NCI-H526 treated with DMSO at 0.1 percent for 48 hours (cell line): ENCODE results near the gene MPZL2.

ENCODE experiments used
- DNase-seq: peaks from one replicate; lab custom pipeline; 2025; lab: John Stamatoyannopoulos, UW

Gene MPZL2

DNA sequence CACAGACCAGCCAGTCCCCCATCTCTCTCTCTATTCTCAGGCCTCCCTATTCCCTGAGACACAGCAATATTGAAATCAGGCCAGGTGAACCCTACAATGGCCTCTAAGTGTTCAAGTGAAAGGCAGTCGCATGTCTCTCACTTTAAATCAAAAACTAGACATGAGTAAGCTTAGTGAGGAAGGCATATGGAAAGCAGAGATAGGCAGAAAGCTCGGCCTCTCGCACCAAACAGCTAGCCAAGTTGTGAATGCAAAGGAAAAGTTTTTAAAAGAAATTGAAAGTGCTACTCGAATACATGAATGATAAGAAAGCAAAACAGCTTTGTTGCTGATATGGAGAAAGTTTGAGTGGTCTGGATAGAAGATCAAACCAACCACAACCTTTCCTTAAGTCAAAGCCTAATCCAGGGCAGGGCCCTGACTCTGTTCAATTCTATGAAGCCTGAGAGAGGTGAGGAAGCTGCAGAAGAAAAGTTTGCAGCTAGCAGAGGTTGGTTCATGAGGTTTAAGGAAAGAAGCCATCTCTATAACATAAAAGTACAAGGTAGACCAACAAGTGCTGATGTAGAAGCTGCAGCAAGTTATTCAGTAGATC, 19.8 kb upstream of the MPZL2 start:
- no peak for DNase-seq

DNA sequence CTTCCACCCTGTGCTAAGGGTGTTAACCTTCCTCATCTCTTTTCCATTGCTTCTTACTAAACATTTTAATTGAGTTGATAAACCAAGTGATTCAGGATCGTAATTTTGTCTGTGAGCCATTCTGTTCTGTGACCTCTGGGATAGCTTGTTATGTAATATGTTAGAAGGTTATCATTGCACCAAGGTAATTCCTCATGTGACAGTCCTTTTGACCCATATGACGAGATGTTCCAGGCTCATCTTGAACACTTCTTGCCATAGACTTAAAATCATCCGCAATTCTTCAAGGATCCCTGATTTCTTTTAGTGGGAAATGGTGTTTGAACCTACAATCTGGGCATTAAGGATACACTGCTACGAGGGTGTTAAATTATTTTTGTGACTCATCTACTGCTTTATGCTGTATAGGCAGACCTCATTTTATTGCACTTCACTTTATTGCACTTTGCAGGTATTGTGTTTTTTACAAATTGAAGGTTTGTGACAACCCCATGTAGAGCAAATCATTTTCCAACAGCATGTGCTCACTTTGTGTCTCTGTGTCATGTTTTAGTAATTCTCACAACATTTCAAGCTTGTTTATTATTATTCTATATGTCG, 19.0 kb upstream of the MPZL2 start:
- DNase-seq: no peak

DNA sequence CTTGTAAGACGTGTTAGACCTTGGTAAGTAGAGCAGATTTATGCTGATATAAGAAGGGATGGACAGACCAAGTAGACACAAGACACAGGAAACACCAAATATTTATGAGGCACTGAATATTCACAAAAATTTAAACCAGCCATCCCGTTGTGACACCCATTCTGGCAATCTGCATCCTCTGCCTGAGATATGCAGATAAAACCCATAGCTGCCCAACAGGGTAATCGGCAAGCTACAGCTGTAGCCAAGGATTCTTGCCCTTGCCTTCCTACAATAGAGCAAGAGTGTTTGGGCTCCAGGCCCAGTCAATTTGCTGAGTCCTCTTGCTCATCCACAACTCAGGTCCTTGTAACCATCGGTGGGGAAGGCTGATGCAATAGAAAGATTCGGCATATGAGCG, 18.5 kb upstream of the MPZL2 start:
- DNase-seq: no peak

DNA sequence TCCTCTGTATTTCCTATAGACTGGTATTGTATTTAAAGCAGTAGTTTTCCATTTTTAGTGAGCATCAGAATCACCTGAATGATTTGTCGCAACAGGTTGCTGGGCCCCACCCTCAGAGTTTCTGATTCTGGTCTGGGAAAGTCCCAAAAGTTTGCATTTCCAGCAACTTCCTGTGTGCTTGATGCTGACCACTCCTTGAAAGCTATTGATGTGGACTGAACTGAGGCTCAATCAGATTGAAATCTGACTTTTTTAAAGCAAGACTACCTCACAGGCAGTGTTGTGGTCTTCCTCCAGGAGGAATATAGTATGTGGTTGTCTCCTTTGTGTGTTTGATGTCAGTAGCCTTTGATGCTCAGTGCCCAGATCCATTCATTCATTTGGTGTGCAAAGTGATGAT, 17.2 kb upstream of the MPZL2 start:
- DNase-seq: no peak

DNA sequence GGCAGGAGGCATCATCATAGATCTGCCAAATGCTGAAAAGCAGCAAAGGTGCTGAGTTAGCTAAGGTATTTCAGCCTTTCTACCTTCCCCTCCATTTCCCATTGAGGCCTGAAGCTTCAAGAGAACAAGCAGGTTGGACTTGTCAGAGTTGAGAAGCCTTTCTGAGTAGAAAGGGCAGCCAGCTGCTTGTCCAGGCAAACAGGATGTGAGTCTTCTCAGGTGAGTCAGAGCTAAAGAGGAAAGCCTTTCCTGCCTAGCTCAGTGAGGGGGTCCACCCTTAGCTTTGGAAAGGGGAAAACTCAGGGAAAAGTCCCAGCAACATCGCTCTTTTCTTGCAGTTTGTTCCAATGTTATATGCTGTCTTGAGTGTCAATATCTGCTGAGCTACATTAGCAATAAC, 13.2 kb upstream of the MPZL2 start:
- DNase-seq: no peak

DNA sequence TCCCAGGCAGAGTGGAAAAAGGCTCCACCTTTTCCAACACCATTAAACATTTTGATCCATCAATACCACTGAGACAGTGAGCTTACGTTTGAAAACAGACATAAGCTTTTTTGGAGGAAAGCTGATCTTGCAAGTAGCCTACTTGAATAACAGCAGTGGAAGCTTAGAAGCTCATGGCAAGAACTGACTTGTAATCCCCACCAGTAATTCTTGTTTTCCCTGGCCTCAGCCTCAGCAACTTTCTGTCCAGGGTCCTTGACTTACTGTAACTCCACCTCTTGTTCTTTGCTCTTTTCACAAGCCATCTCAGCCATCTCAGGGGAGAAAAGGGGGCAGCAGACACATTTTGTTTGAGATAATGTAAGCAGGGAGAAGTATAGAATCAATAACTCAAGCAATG, 12.3 kb upstream of the MPZL2 start:
- no peak for DNase-seq

DNA sequence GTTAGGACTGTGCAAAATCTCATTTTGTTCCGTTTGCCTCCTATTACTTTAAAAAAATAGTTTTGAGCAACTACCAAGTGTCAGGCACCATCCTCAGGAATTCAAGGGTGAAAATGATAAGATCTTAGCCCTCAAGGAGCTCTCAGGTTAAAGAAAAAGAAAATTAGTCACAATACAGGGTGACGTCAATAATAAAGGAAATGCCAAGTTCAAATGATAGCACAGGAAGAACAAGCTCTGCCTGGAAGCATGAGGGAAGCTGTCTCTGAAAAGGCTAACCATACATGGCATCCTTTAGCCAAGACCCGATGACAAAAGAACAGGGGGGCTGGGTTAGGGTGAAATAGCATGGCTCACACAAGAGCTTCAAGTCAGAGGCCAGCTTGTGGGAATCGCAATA, 11.1 kb upstream of the MPZL2 start:
- DNase-seq: no peak

DNA sequence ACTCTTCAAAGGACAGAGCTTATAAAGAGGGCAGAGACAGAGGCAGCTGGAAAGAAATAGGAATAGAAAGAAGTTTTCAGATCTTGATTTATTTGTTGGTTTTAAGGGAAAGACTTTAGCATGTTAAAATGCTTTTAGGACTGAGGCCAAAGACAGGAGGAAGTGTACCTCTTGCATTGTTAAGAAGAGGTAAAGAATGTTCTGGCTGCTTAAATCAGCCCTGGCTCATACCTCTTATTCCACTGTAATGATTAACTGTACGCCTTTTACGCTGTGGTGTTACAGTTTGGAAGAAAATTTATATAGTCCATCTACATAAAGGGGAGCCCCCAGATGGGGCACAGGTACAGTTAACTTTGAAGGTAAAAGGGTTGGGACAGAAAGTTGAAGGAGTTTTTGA, 10.1 kb upstream of the MPZL2 start:
- DNase-seq: no peak

DNA sequence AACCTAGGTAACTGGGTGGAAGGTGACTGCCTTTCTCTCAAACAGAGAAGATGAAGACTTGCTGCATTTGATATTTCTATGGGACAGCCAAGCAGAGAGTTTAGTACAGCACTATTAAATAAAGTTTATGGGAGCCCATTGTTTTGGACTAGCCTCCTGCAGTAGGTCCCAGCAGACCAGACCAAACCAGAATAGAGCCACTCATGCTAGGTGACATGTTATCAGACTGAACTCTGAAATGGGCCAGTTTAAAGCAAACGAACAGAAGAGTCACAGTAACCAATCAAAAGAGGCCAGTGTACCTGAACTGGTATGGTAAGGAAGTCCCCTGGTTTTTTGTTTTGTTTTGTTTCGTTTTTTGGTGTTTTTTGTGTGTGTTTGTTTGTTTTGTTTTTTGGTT, 7.9 kb upstream of the MPZL2 start:
- DNase-seq: no peak

DNA sequence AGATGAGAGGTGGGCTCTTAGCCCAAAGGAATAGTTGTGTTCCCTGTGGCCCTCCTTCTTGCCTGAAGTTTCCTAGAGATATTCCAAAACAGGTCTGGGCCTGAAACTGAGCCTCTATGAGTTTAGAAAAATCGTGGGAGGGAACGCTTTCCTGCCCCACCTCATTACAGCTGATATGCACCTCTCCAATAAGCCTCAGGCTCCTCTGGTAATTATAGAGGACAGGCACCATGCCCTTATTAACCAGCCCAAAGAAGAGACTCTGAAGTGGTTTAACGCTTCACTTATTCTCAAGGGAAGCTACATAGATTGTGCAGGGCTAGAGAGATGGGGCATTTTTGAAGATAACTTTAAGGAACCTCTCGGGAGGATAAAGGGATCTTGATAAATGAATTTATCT, 3.4 kb upstream of the MPZL2 start:
- no peak for DNase-seq

DNA sequence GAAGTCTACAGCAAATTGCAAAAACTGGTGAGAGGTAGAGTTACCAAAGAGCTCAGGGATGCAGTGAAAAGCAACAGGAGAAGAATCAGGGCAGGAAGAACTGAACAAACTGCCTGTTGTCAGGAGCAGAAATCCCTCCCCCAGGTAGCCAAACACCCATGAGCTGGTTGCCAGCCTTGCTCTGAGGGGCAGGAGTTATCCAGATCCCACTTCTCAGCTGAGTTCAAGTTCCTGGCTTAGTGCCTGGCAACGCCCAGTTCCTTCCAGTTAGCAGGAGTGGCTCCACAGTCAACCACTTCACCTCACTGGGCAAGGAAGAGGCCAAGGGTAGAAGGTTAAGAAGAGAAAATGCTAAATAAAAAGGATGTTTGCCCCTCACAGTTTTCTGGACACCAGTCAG, 1.9 kb upstream of the MPZL2 start:
- no peak for DNase-seq

DNA sequence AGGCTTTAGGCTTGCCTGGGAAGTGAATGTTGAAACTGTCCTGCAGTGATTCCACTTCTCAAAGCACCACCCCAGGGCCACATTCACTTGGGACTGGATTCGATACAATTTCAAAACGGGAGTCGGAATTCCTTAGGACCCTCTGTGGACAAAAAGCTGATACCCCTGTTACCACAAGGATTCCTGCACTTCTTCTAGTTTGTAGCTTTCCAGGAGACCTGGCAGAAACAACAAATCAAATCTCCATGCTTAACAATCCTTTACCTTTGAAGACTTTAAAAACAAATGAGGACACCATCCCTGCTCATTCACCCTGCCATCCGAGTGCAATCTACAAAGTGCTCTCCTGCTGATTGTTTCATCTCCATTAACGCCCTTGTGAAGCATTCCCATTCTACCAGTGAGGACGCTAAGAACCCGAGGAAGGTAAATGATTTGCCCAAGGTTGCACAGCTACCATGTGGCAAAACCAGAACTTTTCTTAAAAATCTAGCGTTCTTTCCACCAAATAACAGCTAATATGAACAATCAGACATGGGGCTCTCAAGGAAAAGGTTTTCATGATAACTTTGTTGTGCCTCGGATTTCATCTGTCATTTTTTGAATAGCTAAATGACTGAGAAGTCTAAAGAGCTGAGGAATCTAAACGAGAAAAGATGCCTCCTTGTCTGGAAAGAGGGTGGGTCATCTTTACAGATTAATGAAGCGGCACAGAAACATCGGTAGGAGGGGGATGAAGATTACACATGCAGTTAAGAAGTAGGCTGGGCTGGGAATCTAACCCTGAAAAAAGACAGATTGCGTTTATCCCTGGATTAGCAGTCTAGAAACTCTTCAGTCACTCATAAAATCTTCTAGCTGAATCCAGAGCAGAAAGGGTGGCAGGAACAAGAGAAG, 720 bp upstream of the MPZL2 start:
- DNase-seq: no peak

DNA sequence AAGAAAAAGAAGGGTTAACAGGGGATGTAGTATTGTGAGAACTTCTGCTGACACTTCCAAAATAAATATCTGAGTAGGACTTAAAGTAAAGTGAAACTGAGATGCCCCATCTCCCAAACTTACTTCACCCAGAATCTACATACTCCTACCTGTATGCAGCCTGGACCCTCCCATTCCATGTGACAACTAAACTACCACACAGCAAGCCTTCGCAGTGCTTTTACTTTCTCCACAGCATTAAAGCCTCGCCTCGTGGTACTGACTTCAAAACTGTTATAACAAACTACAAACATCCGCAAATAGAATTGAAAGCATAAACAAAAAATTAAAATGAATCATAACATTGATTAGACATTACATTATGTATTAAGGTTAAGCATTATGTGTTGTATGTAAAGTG, 985 bp downstream of the MPZL2 start:
- DNase-seq: no peak

DNA sequence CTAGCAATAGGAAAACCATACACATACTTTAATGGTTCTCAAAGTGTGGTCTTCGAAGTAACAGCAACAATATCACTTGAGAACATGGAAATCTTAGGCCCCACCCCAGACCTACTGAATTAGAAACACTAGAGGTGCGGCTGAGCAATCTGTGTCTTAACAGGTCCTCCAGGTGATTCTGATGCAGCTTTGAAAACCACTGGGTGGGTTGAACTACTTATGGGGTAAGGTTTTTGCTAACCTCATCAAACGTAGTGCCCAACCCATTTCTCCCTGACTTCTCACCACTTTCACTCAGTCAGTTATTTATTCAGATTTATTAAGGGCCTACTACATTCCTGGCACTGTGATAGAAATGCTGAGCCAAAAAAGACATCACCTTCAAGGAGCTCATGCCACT, 3.7 kb downstream of the MPZL2 start:
- no peak for DNase-seq

DNA sequence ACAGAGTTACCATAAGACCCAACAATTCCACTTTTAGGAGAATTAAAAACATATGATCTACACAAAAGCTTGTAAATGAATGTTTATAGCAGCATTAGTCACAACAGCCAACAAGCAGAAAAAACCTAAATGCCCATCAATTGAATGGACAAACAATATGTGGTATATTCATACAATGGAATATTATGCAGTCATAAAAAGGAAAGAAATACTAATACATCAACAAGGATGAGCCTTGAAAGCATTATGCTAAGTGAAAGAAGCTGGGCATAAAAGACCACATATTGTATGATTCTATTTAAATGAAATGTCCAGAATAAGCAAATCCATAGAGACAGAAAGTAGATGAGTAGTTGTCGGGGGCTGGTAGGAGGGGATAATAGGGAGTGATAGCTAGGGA, 5.0 kb downstream of the MPZL2 start:
- DNase-seq: no peak

DNA sequence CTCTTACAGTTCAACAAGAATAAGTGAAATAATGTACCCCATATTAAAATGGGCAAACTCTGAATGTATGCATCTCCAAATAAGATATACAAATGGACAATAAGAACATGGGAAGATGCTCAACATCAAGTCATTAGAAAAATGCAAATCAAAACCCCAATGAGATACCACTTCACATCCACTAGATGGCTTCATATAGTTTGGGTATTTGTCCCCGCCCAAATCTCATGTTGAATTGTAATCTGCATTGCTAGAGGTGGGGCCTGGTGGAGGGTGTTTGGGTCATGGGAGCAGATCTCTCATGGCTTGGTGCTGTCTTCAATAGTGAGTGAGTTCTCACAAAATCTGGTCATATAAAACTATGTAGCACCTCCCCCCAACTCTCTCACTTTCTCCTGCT, 5.7 kb downstream of the MPZL2 start:
- peak; percentile 36 for DNase-seq

DNA sequence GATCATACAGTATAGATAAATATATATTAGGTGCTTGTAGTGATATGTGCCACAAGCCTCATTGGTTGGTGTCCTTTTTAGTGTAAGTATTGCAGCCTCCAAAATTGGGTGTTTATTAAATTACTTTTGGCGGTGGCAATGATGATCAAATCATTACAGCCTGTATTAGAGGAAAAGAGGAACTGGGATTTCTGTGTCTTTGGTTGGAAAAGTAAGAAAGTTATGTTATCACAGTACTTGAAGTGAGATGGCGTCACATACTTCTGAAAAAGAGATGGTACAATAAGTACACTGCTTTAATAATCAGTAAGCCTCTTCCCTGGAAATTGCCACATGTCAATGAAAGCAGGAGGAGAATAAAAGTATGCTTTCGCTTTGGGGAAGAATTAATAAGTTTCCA, 11.4 kb downstream of the MPZL2 start:
- DNase-seq: no peak

DNA sequence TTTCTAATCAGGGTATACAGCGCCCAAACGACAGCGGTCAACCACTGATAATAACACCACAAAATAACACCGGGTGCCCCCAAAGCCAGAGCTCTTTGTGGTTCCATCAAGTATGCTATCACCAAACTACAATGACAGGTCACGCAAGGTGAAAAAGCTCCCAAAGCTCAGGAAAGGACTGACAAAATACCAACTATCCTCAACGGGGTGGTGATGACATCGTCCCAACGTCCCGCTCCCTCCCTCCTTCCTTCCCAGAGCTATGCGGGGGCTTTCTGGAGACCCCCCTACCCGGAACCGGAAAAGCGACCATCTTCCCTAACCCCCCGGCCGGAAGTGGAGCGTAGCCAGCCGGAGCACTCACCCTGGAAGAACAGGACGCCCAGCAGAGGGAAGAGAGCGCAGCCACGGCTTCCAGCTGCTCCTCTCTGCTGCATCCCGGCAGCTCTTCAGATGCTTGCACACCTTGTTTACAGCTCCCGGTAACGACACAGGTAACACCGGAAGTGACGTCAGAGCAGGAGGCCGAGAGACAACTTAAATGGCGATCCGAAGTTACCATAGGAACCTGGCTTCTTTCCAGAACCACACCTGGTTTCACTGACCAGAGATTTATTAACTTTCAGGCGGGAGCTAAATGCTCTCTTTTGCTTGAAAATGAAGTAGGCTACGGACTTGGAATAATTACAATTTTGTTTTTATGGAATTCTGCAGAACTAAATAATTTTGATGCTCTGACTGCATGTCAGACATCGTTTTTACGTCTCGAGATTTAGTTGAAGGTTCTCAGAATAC, 12.0 kb downstream of the MPZL2 start, which contains the start of gene MPZL3:
MPZL3 (minus strand) TSS at position 508 of the 795 bp plus-strand sequence; CDS start at position 437, 71 bp downstream.
- DNase-seq: peak; percentile 99

DNA sequence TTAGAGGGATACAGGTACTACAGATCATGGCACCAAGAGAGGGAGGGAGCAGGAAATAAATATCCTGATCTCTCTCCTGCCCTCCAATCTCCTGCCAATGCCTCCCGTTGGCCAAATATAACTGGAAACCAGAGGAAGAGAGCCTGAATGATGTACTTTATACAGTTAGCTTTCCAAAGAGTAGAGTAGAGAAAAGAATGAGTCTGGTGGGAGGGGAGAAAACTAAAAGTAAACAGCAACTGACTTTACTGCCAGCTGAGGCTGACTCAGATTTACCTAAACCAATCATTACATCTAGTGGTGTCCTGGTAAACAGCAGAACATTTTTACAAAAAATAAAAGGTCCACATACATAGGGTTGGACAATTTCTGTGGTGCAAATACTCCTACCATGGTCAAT, 17.1 kb downstream of the MPZL2 start:
- DNase-seq: no peak

DNA sequence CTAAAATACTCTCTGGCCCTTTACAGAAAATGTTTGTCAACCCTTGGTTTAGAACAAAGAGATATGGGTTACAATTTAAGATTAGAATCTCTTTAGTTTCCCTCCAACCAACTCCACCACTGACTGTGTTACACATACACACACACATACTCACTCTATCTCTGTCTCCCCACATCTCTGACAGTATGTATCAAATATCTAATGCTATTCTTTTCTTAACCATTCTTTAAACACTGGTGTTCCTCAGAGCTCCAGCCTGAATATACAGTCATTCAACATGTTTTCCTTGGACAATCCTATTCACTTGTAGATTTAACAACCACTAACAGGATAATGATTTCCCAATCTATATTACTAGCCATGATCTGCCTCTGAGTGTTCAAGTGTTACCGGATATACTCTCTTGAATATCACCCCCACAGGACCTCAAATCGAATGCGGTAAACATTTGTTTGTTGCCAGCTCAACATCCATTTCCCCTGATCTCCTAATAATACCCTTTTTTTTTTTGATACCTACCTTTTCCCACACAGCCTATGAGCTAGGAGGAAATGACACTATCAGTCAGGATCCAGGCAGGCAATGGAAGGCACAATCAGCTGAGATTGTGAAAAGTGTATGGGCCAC, 18.0 kb downstream of the MPZL2 start:
- no peak for DNase-seq

DNA sequence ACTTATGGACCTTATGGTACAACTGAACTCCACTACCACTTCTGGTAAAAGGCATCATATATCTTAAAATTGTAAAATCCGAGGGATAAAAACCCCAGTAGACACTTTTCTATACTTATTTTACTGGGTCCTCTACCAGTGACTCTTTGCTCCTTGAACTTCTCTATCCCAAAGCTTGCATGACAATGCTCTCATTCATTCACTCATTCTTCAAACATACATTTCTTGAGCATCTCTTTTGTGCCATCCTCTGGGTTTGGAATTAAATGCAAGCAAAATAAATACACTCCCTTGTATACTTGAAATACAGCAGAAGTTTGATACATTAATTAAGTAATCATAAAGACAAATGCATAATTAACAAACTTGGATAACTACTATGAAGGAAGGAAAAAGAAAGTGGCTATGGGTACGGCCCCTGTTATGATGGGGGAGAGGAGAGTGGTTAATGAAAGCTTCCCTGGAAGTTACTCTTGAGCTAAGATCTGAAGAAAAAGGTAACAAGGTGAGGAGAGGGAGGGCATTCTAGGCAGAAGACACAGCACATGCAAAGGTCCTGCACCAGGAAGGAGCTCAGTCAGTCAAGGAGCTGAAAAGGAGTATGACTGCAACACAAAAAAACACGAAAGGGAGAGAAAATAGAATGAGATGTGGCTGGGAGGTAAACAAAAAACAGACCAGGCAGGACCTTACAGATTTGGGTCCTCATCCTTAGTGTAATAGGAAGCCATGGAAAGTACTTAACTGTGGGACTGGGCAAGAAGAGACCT, 19.9 kb downstream of the MPZL2 start:
- DNase-seq: no peak
